ENCODE data around the gene NMRK2. TPM values are rescaled to one million over a fixed set of nuclear protein-coding genes. Genes with fewer than 3 reads are reported as not detected.

Gene NMRK2
- polyA plus RNA-seq, 3 donors from 2014 or later = not detected

DNA sequence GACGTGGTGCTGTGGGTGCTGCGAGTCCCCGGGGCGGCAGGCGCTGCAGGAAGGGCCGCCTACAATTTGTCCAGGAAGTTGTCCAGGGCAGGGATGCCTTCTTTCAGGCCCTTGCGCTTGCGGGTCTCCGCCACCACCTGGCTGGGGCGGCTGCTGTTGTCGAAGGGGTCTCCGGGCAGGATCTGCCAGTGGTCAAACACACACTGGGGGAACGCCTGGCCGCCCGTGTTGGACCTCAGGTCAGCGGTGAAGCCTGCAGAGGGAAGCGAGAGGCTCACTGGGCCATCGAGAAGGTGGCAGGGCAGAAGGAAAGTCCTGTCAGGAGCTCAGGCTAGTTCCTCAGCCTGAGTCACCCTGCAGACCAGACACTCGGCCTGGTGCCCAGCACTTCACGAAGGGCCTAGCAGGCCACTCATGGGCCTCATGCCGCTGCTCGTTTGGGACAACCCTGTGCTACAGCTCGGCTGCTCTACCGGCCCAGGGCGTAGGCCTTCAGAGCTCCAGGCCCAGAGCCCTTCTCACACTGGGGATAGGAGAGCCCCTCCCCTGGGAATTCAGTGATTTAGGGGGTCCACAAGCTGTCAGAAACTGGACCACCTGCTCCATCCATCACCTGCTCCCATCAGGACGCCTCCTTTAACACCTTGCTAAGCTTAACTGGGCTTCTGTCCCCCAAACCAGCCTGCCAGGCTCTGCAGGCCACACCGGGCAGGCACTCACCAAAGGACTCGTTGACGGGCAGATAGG lies 43.8 kb downstream of the NMRK2 start:
- H3K36me3 Mint-ChIP-seq = peaks cover 0 to 28% (median 10%) of the 10 kb centered on the region in 3 donors
- H3K9me3 Mint-ChIP-seq = no peaks in the 10 kb centered on the region
- H3K4me3 Mint-ChIP-seq = no peak overlapping the region
- peak in 1 of 3 donors; percentile 28 for DNase-seq
- peaks cover 0 to 4% of the 10 kb centered on the region in 2 donors for H3K4me1 Mint-ChIP-seq
- H3K27ac Mint-ChIP-seq = peak overlapping the region in 3 of 6 donors; percentile 39 to 53 (median 51)
- peaks cover 32 to 42% (median 38%) of the 10 kb centered on the region in 3 donors for H3K27me3 Mint-ChIP-seq (ENCODE audit: low read depth in 3 of 3)

DNA sequence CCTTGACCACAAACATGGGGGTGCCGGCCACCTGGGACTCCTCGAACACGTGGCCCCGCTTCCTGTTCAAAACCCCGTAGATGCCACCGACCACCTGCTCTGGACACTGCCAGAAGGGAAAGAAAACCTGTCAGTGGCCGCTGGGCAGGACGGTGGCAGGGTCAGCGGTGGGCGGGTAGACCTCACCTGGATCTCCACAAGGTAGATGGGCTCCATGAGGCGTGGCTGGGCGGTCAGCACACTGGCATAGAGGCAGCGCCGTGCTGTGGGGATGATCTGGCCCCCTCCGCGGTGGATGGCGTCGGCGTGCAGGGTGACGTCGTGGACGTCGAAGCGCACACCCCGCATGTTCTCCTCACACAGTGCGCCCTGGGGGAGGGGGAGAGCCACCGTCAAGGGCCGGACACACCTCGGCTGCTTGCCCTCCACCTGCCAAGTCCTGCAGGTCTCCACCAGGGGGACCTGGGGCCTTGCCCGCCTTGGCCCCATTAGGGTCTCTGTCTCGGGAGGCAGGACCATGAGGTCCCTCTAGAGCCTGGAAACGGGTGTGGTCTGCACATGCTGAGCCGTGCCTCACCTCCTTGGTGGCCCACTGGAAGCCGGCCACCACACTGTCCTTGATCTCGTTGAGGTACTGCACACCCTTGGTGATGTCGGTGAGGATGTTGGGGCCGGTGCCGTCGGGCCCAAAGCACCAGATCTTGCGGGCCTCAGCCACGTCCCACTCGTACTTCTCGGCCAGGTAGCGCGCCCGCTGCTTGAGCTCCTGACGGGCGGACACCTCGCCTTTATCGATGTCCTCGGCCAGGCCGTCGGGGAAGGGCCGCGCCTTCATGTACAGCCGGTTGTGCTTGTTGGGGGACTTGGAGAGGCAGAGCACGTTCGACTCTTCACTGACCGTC lies 44.6 kb downstream of the NMRK2 start:
- peaks cover 32 to 43% (median 38%) of the 10 kb centered on the region in 3 donors for H3K27me3 Mint-ChIP-seq (ENCODE audit: low read depth in 3 of 3)
- DNase-seq = peak in 1 of 3 donors; percentile 32
- peak overlapping the region in 3 of 6 donors; percentile 51 to 78 (median 53) for H3K27ac Mint-ChIP-seq
- no peaks in the 10 kb centered on the region for H3K9me3 Mint-ChIP-seq
- H3K36me3 Mint-ChIP-seq = peaks cover 0 to 28% (median 10%) of the 10 kb centered on the region in 3 donors
- H3K4me3 Mint-ChIP-seq = no peak overlapping the region
- H3K4me1 Mint-ChIP-seq = peaks cover 2 to 6% of the 10 kb centered on the region in 2 donors

GRCh38 chr19:3978145-3978544 lies 45.3 kb downstream of the NMRK2 start:
- H3K4me3 Mint-ChIP-seq = no peak overlapping the region
- H3K27ac Mint-ChIP-seq = peak overlapping the region in 1 of 6 donors; percentile 78
- no peak for DNase-seq
- H3K27me3 Mint-ChIP-seq (ENCODE audit: low read depth in 3 of 3) = peaks cover 32 to 47% (median 38%) of the 10 kb centered on the region in 3 donors
- H3K9me3 Mint-ChIP-seq = no peaks in the 10 kb centered on the region
- H3K36me3 Mint-ChIP-seq = peaks cover 0 to 31% (median 10%) of the 10 kb centered on the region in 3 donors
- H3K4me1 Mint-ChIP-seq = peaks cover 6 to 12% of the 10 kb centered on the region in 2 donors

DNA sequence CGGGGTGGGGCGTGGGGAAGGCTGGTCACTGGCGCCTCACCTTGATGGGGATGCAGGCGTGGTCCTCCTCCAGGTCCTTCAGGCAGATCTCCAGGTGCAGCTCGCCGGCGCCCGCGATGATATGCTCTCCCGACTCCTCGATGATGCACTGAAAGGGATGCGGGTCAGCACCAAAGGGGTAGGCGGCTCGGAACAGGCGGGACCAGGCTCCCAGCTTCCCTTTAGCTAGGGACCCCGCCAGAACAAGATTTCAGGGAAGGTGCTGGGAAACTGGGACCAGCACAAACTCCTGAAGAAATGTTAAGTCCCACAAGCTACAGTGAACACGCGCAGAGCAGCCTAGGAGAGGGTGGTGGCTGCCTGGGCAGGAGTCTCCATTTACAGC lies 46.4 kb downstream of the NMRK2 start:
- Mint-ChIP-seq H3K27ac (peak overlapping the region in 2 of 6 donors; percentile 19 to 39), H3K27me3 (ENCODE audit: low read depth in 3 of 3) (peaks cover 36 to 52% (median 46%) of the 10 kb centered on the region in 3 donors), H3K9me3 (no peaks in the 10 kb centered on the region), H3K4me3 (no peak overlapping the region), H3K36me3 (peaks cover 0 to 42% (median 13%) of the 10 kb centered on the region in 3 donors), H3K4me1 (peaks cover 18 to 23% of the 10 kb centered on the region in 2 donors)
- DNase-seq = no peak

- Mint-ChIP-seq H3K36me3 (peaks cover 0 to 48% (median 17%) of the 10 kb centered on the region in 3 donors), H3K27ac (peak overlapping the region in 3 of 6 donors; percentile 19 to 61 (median 35)), H3K4me1 (peaks cover 22 to 29% of the 10 kb centered on the region in 2 donors)
These were observed 46.9 kb downstream of the NMRK2 start for GRCh38 chr19:3979674-3980352.

GRCh38 chr19:3980353-3981251 lies 47.7 kb downstream of the NMRK2 start:
- H3K4me3 Mint-ChIP-seq = no peak overlapping the region
- DNase-seq = peak in 1 of 3 donors; percentile 7
- peaks cover 39 to 58% (median 57%) of the 10 kb centered on the region in 3 donors for H3K27me3 Mint-ChIP-seq (ENCODE audit: low read depth in 3 of 3)
- H3K27ac Mint-ChIP-seq = no peak overlapping the region
- H3K36me3 Mint-ChIP-seq = peaks cover 0 to 48% (median 19%) of the 10 kb centered on the region in 3 donors
- H3K4me1 Mint-ChIP-seq = peaks cover 26 to 34% of the 10 kb centered on the region in 2 donors
- no peaks in the 10 kb centered on the region for H3K9me3 Mint-ChIP-seq

More at GRCh38 chr19:3979674-3980352, 46.9 kb downstream of the NMRK2 start:
- Mint-ChIP-seq H3K4me3 (no peak overlapping the region), H3K27me3 (ENCODE audit: low read depth in 3 of 3) (peaks cover 36 to 58% (median 52%) of the 10 kb centered on the region in 3 donors), H3K9me3 (no peaks in the 10 kb centered on the region)
- peak in 1 of 3 donors; percentile 12 for DNase-seq

GRCh38 chr19:3981373-3981735 lies 48.5 kb downstream of the NMRK2 start:
- H3K36me3 Mint-ChIP-seq = peaks cover 0 to 42% (median 19%) of the 10 kb centered on the region in 3 donors
- H3K4me3 Mint-ChIP-seq = no peak overlapping the region
- peaks cover 33 to 41% of the 10 kb centered on the region in 2 donors for H3K4me1 Mint-ChIP-seq
- no peak overlapping the region for H3K27ac Mint-ChIP-seq
- H3K27me3 Mint-ChIP-seq (ENCODE audit: low read depth in 3 of 3) = peaks cover 33 to 59% (median 56%) of the 10 kb centered on the region in 3 donors
- H3K9me3 Mint-ChIP-seq = no peaks in the 10 kb centered on the region
- no peak for DNase-seq

DNA sequence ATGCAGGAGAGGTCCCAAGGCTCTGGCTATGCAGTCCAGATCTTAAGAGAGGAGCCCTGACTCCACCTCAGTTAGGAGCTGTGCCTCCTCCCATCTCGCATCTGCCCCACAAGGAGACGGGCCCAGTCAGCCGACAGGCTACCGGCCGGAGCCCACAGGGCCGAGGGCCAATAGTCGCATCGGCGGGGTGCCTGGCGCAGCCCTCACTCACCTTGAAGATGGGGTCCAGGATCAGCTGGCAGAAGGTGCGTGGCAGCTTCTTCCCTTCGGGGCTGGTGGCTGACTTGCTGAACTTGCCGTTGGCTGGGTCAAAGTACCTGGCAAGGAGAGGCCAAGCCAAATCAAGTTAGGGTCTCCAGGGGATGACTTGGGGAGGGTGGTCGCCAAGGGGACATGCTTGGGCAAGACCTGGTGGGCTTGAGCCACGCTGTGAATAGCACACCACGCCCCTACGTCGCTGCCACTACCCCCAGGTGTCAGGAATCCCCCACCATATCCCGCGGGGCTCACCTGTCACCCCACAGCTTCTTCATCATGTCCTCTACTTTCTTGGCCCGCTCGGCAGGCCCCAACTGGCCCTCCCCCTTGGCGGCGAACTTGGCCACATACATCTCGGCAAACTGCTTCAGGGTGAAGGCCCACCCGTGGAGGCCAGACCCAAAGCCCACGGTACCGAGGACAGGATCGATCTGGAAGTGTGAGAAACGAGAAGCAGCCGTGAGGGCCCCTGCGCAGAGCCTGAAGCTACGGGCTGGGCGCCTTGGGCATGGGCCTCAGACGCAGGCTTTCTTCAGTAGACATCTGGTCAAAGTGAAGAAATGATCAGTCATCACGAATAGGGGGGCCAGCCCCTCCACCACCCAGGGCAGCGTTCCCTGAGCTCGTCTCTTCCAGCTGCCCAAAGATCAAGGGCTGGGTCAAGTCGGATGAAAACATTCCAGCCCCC lies 49.1 kb downstream of the NMRK2 start:
- peaks cover 29 to 56% (median 53%) of the 10 kb centered on the region in 3 donors for H3K27me3 Mint-ChIP-seq (ENCODE audit: low read depth in 3 of 3)
- H3K9me3 Mint-ChIP-seq = no peaks in the 10 kb centered on the region
- H3K4me3 Mint-ChIP-seq = peak overlapping the region in 2 of 5 donors; percentile 13 to 98
- peak overlapping the region in 3 of 6 donors; percentile 28 to 48 (median 28) for H3K27ac Mint-ChIP-seq
- peak in 1 of 3 donors; percentile 8 for DNase-seq
- H3K36me3 Mint-ChIP-seq = peaks cover 0 to 40% (median 19%) of the 10 kb centered on the region in 3 donors
- H3K4me1 Mint-ChIP-seq = peaks cover 37 to 48% of the 10 kb centered on the region in 2 donors

DNA sequence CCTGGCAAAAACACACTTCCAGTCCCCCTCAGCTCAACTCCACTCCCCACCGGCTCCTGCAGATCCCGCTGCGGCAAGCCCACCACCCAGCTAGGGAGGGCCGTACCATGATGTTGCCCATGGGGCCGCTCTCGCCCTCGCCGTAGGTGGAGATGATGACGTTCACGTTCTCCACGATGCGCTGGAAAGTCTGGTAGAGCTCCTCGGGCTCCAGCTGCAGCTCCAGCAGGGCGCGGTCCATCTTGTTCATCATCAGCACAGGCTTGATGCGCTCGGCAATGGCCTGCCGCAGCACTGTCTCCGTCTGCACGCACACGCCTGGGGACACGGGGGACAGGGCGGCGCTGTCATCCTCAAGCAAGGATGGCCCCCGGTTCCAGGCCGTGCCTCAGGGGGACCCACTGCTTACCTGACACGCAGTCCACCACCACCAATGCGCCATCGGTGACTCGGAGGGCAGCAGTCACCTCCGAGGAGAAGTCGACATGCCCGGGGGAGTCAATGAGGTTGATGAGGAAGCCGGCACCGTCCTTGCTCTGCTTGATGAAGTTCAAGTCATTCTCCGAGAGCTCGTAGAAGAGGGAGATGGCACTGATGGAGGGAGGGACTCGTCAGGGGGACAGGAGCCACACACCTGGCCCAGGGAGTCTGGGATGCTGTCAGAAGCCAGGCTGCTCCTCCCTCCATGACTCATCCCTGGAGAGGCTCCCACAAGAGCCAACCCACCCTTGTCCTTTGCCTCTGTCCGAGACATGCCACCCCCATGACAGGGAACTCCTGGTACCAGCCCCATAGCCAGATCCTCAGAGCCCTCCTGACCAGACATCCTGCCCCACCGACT lies 50.1 kb downstream of the NMRK2 start:
- peak overlapping the region; percentile 90 to 98 (median 98) for H3K4me3 Mint-ChIP-seq
- peak overlapping the region; percentile 54 to 96 (median 84) for H3K27ac Mint-ChIP-seq
- peak in 1 of 3 donors; percentile 5 for DNase-seq
- no peaks in the 10 kb centered on the region for H3K9me3 Mint-ChIP-seq
- H3K36me3 Mint-ChIP-seq = peaks cover 0 to 36% (median 16%) of the 10 kb centered on the region in 3 donors
- peaks cover 44 to 54% of the 10 kb centered on the region in 2 donors for H3K4me1 Mint-ChIP-seq
- peaks cover 26 to 53% (median 53%) of the 10 kb centered on the region in 3 donors for H3K27me3 Mint-ChIP-seq (ENCODE audit: low read depth in 3 of 3)

GRCh38 chr19:3983542-3983914 lies 50.7 kb downstream of the NMRK2 start:
- Mint-ChIP-seq H3K9me3 (no peaks in the 10 kb centered on the region), H3K27ac (peak overlapping the region; percentile 76 to 97 (median 95)), H3K27me3 (ENCODE audit: low read depth in 3 of 3) (peaks cover 26 to 53% (median 49%) of the 10 kb centered on the region in 3 donors), H3K4me1 (peaks cover 45 to 51% of the 10 kb centered on the region in 2 donors), H3K4me3 (peak overlapping the region; percentile 90 to 98 (median 98)), H3K36me3 (peaks cover 0 to 32% (median 13%) of the 10 kb centered on the region in 3 donors)
- DNase-seq = no peak

All from immature natural killer cell (primary cell).